ENCODE measurements around the gene PAPPA2.

Gene PAPPA2

DNA sequence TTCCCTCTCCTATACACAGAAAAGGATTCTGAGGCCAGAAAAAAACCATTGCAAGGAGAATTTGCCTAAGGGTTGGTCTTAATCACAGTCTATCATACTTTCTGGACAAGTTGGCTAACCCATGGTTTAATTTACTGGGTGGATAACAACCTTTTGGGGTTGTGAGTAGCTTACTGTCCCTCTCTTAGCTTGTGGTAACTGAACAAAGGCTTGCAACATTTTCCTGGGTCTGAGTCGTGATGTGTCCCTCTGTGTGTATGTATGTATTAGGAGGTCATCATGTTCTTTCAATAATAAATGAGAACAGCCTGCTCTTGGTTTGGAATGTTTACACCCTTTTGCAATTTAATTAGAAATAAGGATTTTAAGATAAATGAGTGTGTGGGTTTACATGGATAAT, 36.7 kb downstream of the PAPPA2 start:
- DNase-seq (ENCODE audit: low read depth in 2 of 3, low spot score in 2 of 3), result no peak

DNA sequence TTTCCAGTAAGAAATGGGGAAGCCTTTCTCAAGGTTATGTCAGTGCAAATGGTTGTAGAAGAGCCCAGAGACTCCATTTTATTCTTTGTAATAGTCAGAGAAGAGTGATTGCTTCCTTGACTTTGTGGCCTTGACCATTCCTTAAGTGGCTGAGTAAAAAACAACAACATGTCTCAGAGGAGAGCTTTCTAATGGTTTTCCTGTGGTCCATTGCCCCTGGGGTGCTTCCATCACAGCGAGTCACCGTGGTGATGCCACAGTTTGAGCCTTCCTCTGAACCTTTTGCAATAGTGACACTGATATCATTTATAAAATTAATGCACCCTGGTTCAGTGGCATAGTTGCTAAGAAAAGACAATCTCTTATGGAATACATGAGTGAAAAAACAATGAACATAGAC, 38.6 kb downstream of the PAPPA2 start:
- no peak for DNase-seq (ENCODE audit: low read depth in 2 of 3, low spot score in 2 of 3)

DNA sequence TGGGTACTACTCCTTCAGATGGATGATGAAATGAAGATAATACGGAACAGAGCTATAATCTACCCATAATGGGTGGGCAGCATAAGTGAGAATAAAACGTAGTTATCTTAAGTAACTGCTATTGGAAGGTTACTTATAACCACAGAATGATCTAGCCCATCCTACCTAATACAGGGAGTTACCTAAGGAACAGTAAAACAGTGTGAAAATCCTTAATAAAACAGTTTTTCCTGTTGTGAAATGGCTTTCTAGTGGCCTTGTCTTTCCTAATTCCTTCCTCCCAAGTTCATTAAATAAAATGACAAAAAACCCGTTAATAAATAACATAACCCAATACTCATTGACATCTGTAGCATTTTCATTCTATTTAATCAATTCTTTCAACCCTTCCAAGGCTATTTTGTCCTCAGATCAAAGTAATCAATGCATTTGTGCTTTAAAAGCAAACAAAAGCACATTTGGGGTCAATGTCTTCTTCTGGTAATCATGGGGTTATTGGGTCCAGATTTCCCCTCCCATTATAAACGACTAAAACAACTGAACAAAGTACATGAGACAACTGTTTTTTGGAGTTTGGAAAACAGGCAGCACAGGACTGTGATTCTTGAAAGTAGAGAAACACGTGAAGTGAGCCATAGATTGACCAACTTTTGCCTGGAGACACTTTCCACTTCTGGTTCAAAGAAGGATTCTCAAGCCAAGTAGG, 42.0 kb downstream of the PAPPA2 start:
- DNase-seq (ENCODE audit: low read depth in 2 of 3, low spot score in 2 of 3), result no peak

DNA sequence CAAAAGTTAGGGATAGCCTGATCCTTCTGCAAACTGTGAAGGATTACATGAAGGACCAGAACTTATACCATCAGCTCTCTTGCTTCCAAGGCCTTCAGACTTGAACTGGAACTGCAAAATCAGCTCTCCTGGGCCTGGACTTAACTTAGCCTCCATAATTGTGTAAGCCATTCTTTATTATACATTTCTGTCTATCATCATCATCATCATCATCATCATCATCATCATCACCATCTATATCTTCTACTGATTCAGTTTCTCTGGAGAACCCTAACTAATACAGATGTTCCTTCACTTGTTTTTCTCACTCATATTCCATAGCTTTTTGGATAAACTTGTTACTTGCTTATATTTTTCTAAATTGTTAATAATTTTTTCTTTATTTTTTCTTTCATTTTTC, 50.0 kb downstream of the PAPPA2 start:
- no peak for DNase-seq (ENCODE audit: low read depth in 2 of 3, low spot score in 2 of 3)

DNA sequence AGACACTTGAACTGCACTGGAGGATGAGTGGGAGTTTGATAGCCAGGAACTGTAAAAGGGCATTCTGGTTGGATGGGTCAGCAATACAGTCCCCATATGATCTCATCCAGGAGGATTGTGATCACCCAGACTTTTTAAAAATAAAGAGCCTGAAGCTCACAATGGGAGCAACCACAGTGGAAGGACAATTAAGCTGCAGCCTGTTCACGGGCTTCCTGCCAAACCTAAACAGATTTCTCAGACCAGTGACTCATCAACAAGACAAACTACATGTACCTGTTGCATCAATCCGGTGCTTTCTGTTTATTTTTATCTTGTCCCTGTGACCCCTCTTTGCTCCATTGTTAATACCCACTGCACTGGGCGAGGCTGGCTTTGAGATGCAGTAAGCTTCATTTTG, 52.3 kb downstream of the PAPPA2 start:
- DNase-seq (ENCODE audit: low read depth in 2 of 3, low spot score in 2 of 3), result no peak

DNA sequence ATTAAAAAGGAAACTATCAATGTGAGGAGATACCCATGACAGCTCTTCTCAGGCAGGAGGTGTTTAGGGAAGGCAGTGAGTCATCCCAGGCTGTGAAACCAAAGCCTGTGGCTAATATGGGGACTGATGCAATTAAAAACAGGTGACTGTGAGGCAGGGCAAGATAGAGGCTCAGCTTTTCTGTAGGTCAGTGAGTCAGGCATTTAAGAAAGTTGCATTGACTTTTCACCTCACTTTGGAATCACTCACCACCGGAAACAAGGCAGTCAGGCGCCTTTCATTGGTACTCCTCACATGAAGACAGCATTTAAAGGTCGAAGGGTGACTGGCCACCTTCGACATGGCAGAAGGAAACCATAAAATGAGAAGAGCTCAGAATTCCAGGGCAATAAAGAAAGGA, 54.5 kb downstream of the PAPPA2 start:
- no peak for DNase-seq (ENCODE audit: low read depth in 2 of 3, low spot score in 2 of 3)

DNA sequence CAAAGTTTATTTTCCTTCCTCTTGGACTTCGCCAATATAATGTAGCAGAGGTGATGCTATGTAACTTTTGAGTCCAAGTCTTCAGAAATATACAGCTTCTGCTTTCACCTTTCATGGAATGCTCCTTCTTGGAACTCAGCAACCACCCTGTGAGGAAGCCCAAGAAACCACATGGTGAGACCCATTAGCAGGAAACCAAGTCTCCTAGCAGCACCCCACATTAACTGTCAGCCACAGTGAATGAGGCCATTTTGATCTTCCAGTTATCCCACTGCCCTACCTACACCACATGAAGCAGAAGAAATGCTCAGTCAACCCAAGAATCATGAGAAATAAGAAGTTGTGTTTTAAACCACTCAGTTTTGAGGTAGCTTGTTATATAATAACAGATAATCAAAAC, 58.2 kb downstream of the PAPPA2 start:
- DNase-seq (ENCODE audit: low read depth in 2 of 3, low spot score in 2 of 3), result no peak

DNA sequence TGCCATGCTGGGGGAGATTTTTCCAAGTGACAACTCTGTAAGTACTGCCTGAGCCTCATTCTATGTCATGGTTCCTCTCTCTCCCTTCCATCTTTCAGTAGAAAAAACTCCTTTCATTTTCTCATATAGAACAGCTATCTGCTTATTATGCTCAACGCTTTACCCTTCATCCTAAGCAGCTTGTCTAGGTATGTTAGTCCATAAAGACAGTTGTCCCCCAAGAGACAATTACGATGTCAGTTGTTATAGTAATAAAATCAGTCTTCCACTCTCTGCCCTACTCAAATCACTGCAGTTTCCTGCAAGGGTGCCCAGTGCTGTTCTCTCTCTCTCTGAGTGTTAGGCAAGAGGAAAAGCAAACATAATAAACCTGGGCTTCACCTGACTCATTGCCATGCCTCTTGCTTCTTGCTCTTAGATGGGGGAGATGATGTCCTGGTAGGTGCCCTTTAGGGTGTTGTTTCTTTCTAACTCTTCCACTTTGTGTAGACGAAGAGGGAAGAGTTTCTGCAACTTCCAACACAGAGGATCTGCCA, 59.4 kb downstream of the PAPPA2 start:
- no peak for DNase-seq (ENCODE audit: low read depth in 2 of 3, low spot score in 2 of 3)

GRCh38 chr1:176529395-176530090, 66.6 kb downstream of the PAPPA2 start:
- no peak for DNase-seq (ENCODE audit: low read depth in 2 of 3, low spot score in 2 of 3)

GRCh38 chr1:176531036-176531435, 68.1 kb downstream of the PAPPA2 start:
- no peak for DNase-seq (ENCODE audit: low read depth in 2 of 3, low spot score in 2 of 3)

DNA sequence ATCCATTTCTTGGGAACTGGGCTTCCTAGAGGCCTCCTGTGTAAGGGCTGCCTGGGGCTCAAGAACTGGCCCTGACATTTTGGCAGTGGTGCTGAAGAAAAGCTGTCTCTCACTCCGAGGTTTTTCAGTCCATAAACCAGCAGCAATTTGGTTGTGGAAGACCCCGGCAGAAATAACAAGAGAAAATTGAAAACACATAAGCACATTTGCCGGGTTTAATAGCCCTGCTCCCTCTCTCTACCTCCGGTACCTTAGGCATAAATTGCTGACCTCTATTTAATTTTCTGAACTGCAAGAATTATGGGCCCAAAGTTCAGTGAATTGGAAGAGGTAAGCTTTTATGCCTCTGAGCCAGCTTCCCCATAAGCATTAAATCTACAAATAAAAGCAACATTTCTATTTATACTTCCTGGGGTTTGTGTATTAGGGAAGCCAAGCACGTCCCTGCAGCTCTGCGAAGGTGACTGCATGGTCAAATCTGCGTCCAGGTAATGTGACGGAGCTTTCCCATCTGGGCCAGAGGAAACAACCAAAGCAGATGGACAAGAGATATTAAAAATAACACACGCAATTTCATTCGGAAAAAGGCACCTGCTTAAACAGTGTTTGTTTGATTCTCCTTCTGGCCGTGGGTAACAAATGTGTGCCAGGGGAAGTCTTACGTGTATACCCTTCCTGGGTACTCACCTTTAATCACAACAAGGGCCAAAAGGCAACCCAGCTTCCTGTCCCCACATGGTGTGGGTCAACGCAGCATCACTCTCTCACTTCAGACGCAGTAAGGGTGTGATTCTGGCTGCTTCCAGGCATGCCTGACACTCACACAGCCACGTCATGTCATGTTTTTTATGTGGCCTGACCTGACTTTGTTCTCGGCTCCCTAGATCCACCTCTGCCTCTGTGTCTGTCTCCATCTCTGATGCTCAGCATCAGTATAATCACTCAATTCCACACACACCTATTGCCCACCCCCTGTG, 69.2 kb downstream of the PAPPA2 start:
- DNase-seq (ENCODE audit: low read depth in 2 of 3, low spot score in 2 of 3), result no peak

GRCh38 chr1:176533020-176533419, 70.0 kb downstream of the PAPPA2 start:
- DNase-seq (ENCODE audit: low read depth in 2 of 3, low spot score in 2 of 3), result no peak

GRCh38 chr1:176536588-176536987, 73.6 kb downstream of the PAPPA2 start:
- DNase-seq (ENCODE audit: low read depth in 2 of 3, low spot score in 2 of 3), result no peak

DNA sequence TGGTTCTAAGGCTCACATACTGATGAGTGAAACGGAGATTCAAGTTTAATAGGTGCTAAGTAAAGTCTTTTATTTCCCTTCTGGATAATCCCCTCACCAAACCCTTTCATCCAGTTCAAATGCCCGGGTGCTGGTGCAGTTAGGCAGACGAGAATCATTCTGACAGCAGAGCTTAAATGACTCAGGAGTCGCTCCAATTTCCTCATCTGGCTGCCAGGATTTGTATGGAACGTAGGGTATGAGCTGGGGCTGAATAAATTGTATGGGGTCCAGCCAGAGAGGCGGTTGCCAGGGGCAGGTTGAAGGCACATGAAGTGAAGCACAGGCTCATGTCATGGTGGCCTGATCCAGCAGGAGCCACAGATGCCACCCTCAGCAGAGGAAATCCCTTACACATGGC, 76.0 kb downstream of the PAPPA2 start:
- DNase-seq (ENCODE audit: low read depth in 2 of 3, low spot score in 2 of 3), result no peak

DNA sequence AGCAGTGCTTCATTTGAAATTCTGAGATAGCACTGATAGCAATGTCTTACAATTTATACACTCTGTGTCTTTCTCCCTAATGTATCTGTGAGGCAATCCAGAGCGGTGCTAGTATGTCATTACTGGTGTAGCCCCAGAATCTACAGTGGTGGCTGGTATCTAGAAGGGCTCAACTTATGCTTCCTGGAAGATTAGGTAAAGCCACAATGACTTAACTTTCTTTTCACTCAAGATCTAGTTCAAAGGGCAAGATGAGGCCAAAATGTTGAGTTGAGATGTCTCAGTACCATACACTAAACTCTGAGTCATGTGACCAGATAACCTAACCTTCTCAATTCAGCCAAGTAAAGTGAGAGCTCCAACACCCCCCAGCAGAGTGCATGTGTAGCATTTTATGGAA, 77.5 kb downstream of the PAPPA2 start:
- no peak for DNase-seq (ENCODE audit: low read depth in 2 of 3, low spot score in 2 of 3)

DNA sequence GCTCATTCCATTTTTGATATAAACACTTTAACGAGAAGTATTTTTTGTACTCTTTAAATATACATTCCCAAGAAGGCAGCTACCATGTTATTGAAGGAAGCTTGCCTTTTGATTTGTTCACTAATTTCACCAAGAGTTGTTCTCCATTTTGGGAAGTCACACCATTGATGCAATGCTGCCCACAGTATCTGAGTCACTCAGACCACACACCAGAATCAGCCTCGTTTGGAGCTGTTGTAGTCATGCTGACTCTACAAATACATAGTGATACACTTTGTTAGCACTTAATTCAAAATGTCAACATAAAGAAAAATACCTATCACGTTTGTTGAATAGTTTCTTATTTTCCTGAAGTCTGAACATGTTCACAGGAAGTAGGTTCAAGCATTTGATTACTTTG, 78.7 kb downstream of the PAPPA2 start:
- DNase-seq (ENCODE audit: low read depth in 2 of 3, low spot score in 2 of 3), result no peak

DNA sequence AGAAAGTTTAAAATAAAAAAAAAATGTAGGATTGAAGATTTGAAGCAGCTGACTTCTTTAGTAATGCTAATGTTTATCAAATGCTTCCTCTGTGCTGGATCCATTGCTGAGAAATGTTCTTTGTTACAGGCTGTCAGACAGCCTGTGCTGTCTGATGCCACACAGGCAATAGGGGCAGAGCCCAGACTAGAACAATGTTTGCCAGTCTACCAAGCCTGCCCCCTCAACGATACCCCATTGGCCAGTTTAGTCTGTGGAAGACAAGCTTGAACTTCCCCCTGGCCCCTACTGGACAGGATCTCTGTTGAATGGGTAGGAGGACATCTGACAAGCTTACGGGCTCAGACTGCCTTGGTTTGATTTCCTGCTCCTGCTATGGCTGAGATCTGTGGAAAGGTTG, 79.4 kb downstream of the PAPPA2 start:
- no peak for DNase-seq (ENCODE audit: low read depth in 2 of 3, low spot score in 2 of 3)

DNA sequence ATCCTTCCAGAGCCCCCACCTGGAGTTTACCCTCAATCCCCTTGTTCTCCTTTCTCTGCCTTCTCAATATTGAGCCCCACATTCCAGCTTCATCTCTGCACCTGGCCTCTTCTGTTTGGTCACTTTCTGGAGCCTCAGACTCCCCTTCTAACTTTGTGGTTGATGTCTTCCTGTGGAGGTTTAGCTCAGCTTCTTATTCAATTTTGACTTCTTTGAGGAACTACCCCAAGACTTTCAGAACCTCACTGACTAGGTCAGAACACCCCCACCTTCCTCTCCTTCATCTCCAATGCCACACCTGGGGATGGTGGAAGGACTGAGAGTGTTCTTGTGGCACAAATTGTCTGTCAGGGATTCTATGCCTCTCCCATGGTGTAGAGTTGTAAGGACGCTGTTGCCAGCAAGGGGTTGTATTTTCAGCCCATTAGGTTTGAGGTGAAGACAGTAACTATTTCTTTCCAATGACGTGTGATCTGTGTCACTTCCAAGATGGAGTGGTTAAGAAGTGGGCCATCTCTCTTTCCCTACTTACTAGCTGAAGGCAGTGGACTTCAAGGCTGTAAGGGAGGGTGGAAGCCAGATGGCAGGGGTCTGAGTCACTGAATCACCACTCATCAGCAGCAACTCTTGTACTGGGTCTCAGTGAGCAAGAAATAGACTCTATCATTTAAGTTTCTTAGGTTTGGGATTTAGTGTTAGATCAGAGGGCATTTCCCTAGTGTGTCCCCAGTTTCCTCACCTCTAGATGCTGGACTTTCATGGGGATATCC, 80.6 kb downstream of the PAPPA2 start:
- DNase-seq (ENCODE audit: low read depth in 2 of 3, low spot score in 2 of 3), result no peak

DNA sequence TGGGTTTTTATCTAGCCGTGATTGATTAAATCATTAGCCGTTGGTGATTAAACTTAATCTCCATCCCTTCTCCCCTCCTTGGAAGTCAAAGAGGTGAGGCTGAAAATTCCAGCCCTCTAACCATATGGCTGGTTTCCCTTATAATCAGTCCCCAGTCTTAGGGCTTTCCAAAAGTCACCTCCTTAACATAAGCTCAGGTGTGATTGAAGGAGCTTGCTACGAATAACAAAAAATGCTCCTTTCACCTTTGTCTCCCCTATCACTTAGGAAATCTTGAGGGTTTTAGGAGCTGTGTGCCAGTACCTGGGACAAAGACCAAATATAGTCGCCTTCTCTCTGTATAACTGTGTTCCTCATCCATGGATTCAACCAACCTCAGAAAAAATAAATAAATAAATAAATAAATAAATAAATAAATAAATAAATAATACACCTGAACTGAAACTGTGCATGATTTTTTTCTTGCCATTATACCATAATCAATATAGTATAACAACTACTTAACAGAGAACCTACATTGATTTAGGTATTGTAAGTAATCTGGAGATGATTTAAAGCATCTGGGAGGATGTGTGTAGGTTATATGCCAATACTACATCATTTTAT, 82.2 kb downstream of the PAPPA2 start:
- no peak for DNase-seq (ENCODE audit: low read depth in 2 of 3, low spot score in 2 of 3)

- DNase-seq (ENCODE audit: low read depth in 2 of 3, low spot score in 2 of 3), result no peak
These were observed 83.8 kb downstream of the PAPPA2 start for GRCh38 chr1:176546825-176547224.
